ENCODE measurements around the gene CTAGE4.
A peak's percentile ranks its signal among the peaks of the same experiment; 100 is the strongest.
"Not testable (repeated sequence)": the region's sequence is repeated elsewhere in the genome, so short reads cannot be mapped to it uniquely, and the experiment has no call there.

DNA sequence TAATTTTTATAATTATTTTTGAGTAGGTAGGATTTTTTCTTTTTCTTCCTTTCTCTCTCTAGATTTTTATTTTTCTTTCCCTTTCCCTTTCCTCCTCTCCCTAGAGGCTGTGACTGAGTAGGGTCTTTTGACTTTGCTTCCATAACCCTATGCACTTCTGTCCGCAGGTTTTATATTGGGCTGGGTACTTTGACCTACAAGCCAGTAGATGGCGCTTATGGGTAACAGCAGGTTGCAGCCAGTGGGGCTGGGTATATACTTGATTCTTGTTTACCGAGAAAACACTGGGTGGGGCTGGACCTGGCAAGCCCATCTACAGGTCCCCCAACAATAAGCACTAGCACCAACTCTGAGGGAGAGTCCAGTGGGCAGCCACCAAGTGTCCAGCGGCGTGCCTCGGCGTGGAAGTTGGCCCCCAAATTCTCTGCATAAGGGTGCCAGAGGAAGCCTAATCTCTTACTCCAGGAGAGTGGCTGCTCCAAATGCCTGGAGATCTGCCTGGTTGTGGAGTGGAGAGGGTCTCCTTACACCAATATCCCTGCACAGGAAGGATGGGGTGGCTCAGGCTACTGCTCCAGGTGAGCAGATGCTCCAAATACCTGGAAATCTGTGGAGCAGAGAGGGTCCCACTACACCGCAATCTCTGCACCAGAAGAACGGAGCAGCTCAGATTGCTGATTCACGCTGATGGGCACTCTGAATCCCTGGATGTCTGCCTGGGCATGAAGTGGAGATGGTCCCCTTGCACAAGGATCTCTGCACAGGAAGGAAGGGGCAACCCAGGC is 4.7 kb upstream of the CTAGE4 start:
- TF ChIP-seq, protein P1, sequence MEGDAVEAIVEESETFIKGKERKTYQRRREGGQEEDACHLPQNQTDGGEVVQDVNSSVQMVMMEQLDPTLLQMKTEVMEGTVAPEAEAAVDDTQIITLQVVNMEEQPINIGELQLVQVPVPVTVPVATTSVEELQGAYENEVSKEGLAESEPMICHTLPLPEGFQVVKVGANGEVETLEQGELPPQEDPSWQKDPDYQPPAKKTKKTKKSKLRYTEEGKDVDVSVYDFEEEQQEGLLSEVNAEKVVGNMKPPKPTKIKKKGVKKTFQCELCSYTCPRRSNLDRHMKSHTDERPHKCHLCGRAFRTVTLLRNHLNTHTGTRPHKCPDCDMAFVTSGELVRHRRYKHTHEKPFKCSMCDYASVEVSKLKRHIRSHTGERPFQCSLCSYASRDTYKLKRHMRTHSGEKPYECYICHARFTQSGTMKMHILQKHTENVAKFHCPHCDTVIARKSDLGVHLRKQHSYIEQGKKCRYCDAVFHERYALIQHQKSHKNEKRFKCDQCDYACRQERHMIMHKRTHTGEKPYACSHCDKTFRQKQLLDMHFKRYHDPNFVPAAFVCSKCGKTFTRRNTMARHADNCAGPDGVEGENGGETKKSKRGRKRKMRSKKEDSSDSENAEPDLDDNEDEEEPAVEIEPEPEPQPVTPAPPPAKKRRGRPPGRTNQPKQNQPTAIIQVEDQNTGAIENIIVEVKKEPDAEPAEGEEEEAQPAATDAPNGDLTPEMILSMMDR (IDR thresholded peaks at IDR 0.05; ENCODE audit: extremely low read depth in 1 of 2, insufficient read depth in 1 of 2, low read depth in 1 of 2, low read length in 2 of 2), result peak in 1 of 2 donors; percentile 36
- not testable (repeated sequence) for TF ChIP-seq POLR2A (IDR thresholded peaks at IDR 0.05; ENCODE audit: low read depth, low read length); JUN (IDR thresholded peaks at IDR 0.05; ENCODE audit: borderline replicate concordance, insufficient read depth, insufficient read length, low read depth); POLR2AphosphoS5 (IDR thresholded peaks at IDR 0.05; ENCODE audit: insufficient read depth, low read depth, low read length); EZH2 (IDR thresholded peaks at IDR 0.05; ENCODE audit: borderline replicate concordance, low read depth, low read length, severe bottlenecking); GATA2 (IDR thresholded peaks at IDR 0.05; ENCODE audit: insufficient read depth, insufficient read length, low read depth, low read length); MYC (IDR thresholded peaks at IDR 0.05; ENCODE audit: low read depth, low read length); FOS (IDR thresholded peaks at IDR 0.05; ENCODE audit: borderline replicate concordance, insufficient read depth, low read length)
- TF ChIP-seq, protein P2, sequence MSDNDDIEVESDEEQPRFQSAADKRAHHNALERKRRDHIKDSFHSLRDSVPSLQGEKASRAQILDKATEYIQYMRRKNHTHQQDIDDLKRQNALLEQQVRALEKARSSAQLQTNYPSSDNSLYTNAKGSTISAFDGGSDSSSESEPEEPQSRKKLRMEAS (IDR thresholded peaks at IDR 0.05; ENCODE audit: insufficient read depth, insufficient read length), result not testable (repeated sequence)

Measured in endothelial cell of umbilical vein (primary cell).